PC-3 (cell line): Measurements from ENCODE around the gene IL3. TPM values are rescaled to one million over a fixed set of nuclear protein-coding genes. Genes with fewer than 3 reads are reported as not detected.
A peak's percentile ranks its signal among the peaks of the same experiment; 100 is the strongest.

Source experiments
- ATAC-seq: fragments of 200-7000 bp; cut with Tn5 transposase; 2 replicates; pipeline ENCODE4 v1.9.1; 2020; ENCODE audit warnings: mild to moderate bottlenecking, moderate library complexity
- BruUV-seq: library from RNA; stranded (reverse); fragments of 400-500 nt; replicated peaks from 2 replicates; lab custom pipeline; 2021; lab: Mats Ljungman, UMichigan
- CTCF ChIA-PET: fragments of 300-600 bp; sonication (Branson Sonifier 250); formaldehyde crosslinking; loops from one replicate; lab custom pipeline; 2022; ENCODE audit warnings: antibody characterized with exemption; lab: Charles Lee
- POLR2A ChIA-PET: fragments of 300-600 bp; sonication (Branson Sonifier 250); formaldehyde crosslinking; loops from one replicate; lab custom pipeline; 2022; ENCODE audit warnings: antibody characterized with exemption; ENCODE audit not compliant: unreplicated experiment; lab: Charles Lee
- DNase-seq: peaks from one replicate; pipeline ENCODE4 v3.0.0-alpha.2; 2015
- H2AFZ ChIP-seq: fragments of 300-600 bp; sonication (generic); 2 replicates; pipeline ENCODE4 v1.6.0; 2016; ENCODE audit warnings: antibody characterized with exemption, low read length
- H3F3A ChIP-seq: fragments of 300-600 bp; sonication (generic); one replicate; pipeline ENCODE4 v1.6.0; 2017; ENCODE audit warnings: antibody characterized with exemption, low read length, control low read depth, mild to moderate bottlenecking; ENCODE audit not compliant: unreplicated experiment
- H3K27ac ChIP-seq: fragments of 300-600 bp; sonication (generic); 2 replicates; pipeline ENCODE4 v1.5.1; 2016; ENCODE audit warnings: mild to moderate bottlenecking, low read length
- H3K27me3 ChIP-seq: fragments of 300-600 bp; sonication (generic); 2 replicates; pipeline ENCODE4 v1.6.1; 2016; ENCODE audit warnings: low read length, mixed read lengths
- H3K36me3 ChIP-seq: fragments of 300-600 bp; sonication (generic); 2 replicates; pipeline ENCODE4 v1.6.1; 2016; ENCODE audit warnings: low read depth, mixed run types, low read length, mixed read lengths
- H3K4me1 ChIP-seq: fragments of 300-600 bp; sonication (generic); 2 replicates; pipeline ENCODE4 v1.5.1; 2016; ENCODE audit warnings: low read length; ENCODE audit not compliant: insufficient read depth
- H3K4me2 ChIP-seq: fragments of 300-600 bp; sonication (generic); 2 replicates; pipeline ENCODE4 v1.6.0; 2016; ENCODE audit warnings: low read length
- H3K4me3 ChIP-seq: fragments of 300-600 bp; sonication (generic); 2 replicates; pipeline ENCODE4 v1.5.1; 2016; ENCODE audit warnings: mild to moderate bottlenecking, low read length, mixed read lengths
- H3K79me2 ChIP-seq: fragments of 300-600 bp; sonication (generic); 2 replicates; pipeline ENCODE4 v1.6.1; 2017; ENCODE audit warnings: low read length, mixed read lengths
- H3K9ac ChIP-seq: fragments of 300-600 bp; sonication (generic); 2 replicates; pipeline ENCODE4 v1.6.0; 2016; ENCODE audit warnings: mild to moderate bottlenecking, low read length
- H3K9me2 ChIP-seq: fragments of 300-600 bp; sonication (generic); replicated peaks from 2 replicates; pipeline ENCODE4 v1.6.1; 2016; ENCODE audit warnings: mixed run types, low read length, mixed read lengths
- H3K9me3 ChIP-seq: fragments of 300-600 bp; sonication (generic); 2 replicates; pipeline ENCODE4 v1.6.1; 2016; ENCODE audit warnings: low read length, mixed read lengths
- H4K20me1 ChIP-seq: fragments of 300-600 bp; sonication (generic); 2 replicates; pipeline ENCODE4 v1.6.1; 2016; ENCODE audit warnings: low read length, mixed read lengths
- EZH2 ChIP-seq: fragments of 300-600 bp; sonication (generic); IDR thresholded peaks from one replicate; pipeline ENCODE4 v1.6.1; 2017; ENCODE audit warnings: antibody characterized with exemption, mild to moderate bottlenecking, low read length; ENCODE audit not compliant: unreplicated experiment
- EZH2phosphoT487 ChIP-seq: fragments of 300-600 bp; sonication (generic); IDR thresholded peaks from 2 replicates; pipeline ENCODE4 v1.6.1; 2018; ENCODE audit warnings: mild to moderate bottlenecking, antibody characterized with exemption, low read length, borderline replicate concordance
- intact Hi-C: fragments of 100-400 bp; cut with micrococcal nuclease; formaldehyde crosslinking; loops from 2 replicates; pipeline ENCODE4 v1.9.0; 2023
- total RNA-seq: library from RNA; depleted of rRNA; stranded (reverse); fragments of >200 nt; gene quantifications from 2 replicates; pipeline ENCODE4 v1.2.3, GENCODE V29; 2014
- TF ChIP-seq, protein P1 (sequence below): fragments of 300-600 bp; sonication (generic); conservative IDR thresholded peaks from 2 replicates; pipeline ENCODE4 v1.5.1; 2017; ENCODE audit warnings: antibody characterized with exemption, low read depth, mild to moderate bottlenecking, low read length

Gene IL3
- total RNA-seq, 1 experiment from 2014 or later, result not detected

DNA sequence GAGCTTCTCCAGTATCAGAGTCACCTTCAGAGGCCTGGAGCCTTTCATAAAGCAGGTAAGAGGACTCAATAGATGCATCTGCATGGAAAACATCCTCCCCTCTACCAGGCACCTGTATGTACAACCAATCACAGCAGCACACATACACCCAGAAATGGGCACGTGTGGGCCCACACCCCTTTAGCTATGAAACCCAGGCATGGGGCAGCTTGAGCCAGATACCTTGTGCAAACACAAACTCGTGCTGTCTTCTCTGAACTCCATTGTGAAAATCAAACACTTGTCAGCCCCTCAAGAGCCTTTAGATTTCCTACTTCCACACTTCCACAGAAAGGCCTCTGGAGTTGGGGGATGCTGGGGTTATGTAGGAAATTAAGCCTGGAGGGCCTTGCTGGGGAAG, 12.1 kb downstream of the IL3 start:
- peak overlapping the region; percentile 82; the same call in 1 of the 2 replicates for H3K9ac ChIP-seq
- H3K36me3 ChIP-seq, result no peaks in the 10 kb centered on the region
- BruUV-seq, result no TSS peak
- H4K20me1 ChIP-seq, result no peaks in the 10 kb centered on the region
- no peaks in the 10 kb centered on the region for H3F3A ChIP-seq
- ChIA-PET POLR2A (no interaction called here), CTCF (no interaction called here)
- H3K4me3 ChIP-seq, result no peak overlapping the region
- 0 out of 2 replicates have a peak overlapping the region, but pooled peaks have one; percentile 84 for H3K4me2 ChIP-seq
- H3K27me3 ChIP-seq, result no peaks in the 10 kb centered on the region
- no peak for DNase-seq
- peaks cover 34% of the 10 kb centered on the region for H3K4me1 ChIP-seq
- no peaks in the 10 kb centered on the region for H3K9me2 ChIP-seq
- TF ChIP-seq, protein P1, sequence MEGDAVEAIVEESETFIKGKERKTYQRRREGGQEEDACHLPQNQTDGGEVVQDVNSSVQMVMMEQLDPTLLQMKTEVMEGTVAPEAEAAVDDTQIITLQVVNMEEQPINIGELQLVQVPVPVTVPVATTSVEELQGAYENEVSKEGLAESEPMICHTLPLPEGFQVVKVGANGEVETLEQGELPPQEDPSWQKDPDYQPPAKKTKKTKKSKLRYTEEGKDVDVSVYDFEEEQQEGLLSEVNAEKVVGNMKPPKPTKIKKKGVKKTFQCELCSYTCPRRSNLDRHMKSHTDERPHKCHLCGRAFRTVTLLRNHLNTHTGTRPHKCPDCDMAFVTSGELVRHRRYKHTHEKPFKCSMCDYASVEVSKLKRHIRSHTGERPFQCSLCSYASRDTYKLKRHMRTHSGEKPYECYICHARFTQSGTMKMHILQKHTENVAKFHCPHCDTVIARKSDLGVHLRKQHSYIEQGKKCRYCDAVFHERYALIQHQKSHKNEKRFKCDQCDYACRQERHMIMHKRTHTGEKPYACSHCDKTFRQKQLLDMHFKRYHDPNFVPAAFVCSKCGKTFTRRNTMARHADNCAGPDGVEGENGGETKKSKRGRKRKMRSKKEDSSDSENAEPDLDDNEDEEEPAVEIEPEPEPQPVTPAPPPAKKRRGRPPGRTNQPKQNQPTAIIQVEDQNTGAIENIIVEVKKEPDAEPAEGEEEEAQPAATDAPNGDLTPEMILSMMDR, result no peak
- TF ChIP-seq EZH2, result no peak
- no peak for TF ChIP-seq EZH2phosphoT487
- no peak overlapping the region for H2AFZ ChIP-seq
- H3K9me3 ChIP-seq, result no peaks in the 10 kb centered on the region
- H3K79me2 ChIP-seq, result peaks cover 13% of the 10 kb centered on the region
- no peak for ATAC-seq
- peak overlapping the region; percentile 97 for H3K27ac ChIP-seq
- intact Hi-C loops, result loop anchor here (2.0 kb wide), 2 partner anchors 30 to 62 kb away; no protein-coding TSS in a partner anchor

DNA sequence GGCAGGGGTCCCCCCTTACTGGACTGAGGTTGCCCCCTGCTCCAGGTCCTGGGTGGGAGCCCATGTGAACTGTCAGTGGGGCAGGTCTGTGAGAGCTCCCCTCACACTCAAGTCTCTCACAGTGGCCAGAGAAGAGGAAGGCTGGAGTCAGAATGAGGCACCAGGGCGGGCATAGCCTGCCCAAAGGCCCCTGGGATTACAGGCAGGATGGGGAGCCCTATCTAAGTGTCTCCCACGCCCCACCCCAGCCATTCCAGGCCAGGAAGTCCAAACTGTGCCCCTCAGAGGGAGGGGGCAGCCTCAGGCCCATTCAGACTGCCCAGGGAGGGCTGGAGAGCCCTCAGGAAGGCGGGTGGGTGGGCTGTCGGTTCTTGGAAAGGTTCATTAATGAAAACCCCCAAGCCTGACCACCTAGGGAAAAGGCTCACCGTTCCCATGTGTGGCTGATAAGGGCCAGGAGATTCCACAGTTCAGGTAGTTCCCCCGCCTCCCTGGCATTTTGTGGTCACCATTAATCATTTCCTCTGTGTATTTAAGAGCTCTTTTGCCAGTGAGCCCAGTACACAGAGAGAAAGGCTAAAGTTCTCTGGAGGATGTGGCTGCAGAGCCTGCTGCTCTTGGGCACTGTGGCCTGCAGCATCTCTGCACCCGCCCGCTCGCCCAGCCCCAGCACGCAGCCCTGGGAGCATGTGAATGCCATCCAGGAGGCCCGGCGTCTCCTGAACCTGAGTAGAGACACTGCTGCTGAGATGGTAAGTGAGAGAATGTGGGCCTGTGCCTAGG, 13.0 kb downstream of the IL3 start, which contains the start of gene CSF2:
Gene CSF2 (plus strand): TSS at position 559 of the 783 bp plus-strand sequence. CDS start 35 bp downstream, at position 594.
- intact Hi-C loops, result loop anchor here (2.0 kb wide), 2 partner anchors 29 to 61 kb away; no protein-coding TSS in a partner anchor
- CTCF ChIA-PET, result interaction anchor here (0.7 kb wide), 1 partner anchor 132 kb away, joined by 3 read pairs; no protein-coding TSS in a partner anchor
- Histone ChIP-seq H3K4me3 (peak within 1 kb of the TSS; percentile 62), H3K9ac (peak within 1 kb of the TSS; percentile 82), H3K27me3 (no peaks in the 10 kb centered on the region), H3K79me2 (peaks cover 13% of the 10 kb centered on the region), H3F3A (no peaks in the 10 kb centered on the region), H4K20me1 (no peaks in the 10 kb centered on the region), H3K36me3 (no peaks in the 10 kb centered on the region), H3K27ac (peak within 1 kb of the TSS; percentile 97), H3K4me1 (peaks cover 34% of the 10 kb centered on the region), H3K4me2 (peak within 1 kb of the TSS; percentile 84), H2AFZ (0 out of 2 replicates have a peak within 1 kb of the TSS, but pooled peaks have one; percentile 40), H3K9me3 (no peaks in the 10 kb centered on the region), H3K9me2 (no peaks in the 10 kb centered on the region)
- no TSS peak for BruUV-seq
- DNase-seq (peak; percentile 87), ATAC-seq (peak; percentile 88)
- no peak for TF ChIP-seq EZH2phosphoT487
- no peak for TF ChIP-seq EZH2
- TF ChIP-seq, protein P1, result no peak
- POLR2A ChIA-PET, result interaction anchor here (1.1 kb wide), 1 partner anchor 21 kb away, joined by 3 read pairs; no protein-coding TSS in a partner anchor
